IMR-90 (cell line): ENCODE results near the gene PADI2. TPM values are rescaled to one million over a fixed set of nuclear protein-coding genes. Genes with fewer than 3 reads are reported as not detected.

ENCODE experiments used
- ATAC-seq: fragments of 200-7000 bp; cut with Tn5 transposase; 2 replicates; pipeline ENCODE4 v1.9.1; 2020; ENCODE audit warnings: low read depth, mild to moderate bottlenecking, moderate library complexity
- BruUV-seq: library from RNA; stranded (reverse); fragments of 400-500 nt; replicated peaks from 2 replicates; lab custom pipeline; 2021; lab: Mats Ljungman, UMichigan
- CTCF ChIA-PET: fragments of 300-600 bp; formaldehyde crosslinking; extraction: SDS; loops from one replicate; lab custom pipeline; 2021; ENCODE audit warnings: antibody characterized with exemption; lab: Yijun Ruan, JAX
- POLR2A ChIA-PET: fragments of 300-600 bp; sonication (Branson Sonifier 250); formaldehyde crosslinking; loops from one replicate; lab custom pipeline; 2022; ENCODE audit warnings: antibody characterized with exemption; ENCODE audit not compliant: unreplicated experiment; lab: Charles Lee
- DNase-seq: peaks from one replicate; pipeline ENCODE4 v3.0.0; 2013
- H2AFZ ChIP-seq: replicated peaks from 2 replicates; pipeline ENCODE3; 2013; ENCODE audit warnings: low read length, mild to moderate bottlenecking; ENCODE audit not compliant: poor library complexity
- H2AK5ac ChIP-seq: 2 replicates; pipeline ENCODE4 v1.6.1; 2013; ENCODE audit warnings: low read depth, low read length, inconsistent platforms
- H2AK9ac ChIP-seq: replicated peaks from 2 replicates; pipeline ENCODE3; 2013; ENCODE audit warnings: mild to moderate bottlenecking, low read depth, low read length, moderate library complexity; ENCODE audit not compliant: poor library complexity
- H2BK120ac ChIP-seq: 2 replicates; pipeline ENCODE4 v1.6.1; 2013; ENCODE audit warnings: low read depth, low read length, inconsistent platforms
- H2BK15ac ChIP-seq: 3 replicates; pipeline ENCODE4 v1.6.1; 2013; ENCODE audit warnings: low read depth, low read length, inconsistent platforms
- H2BK20ac ChIP-seq: 2 replicates; pipeline ENCODE4 v1.6.1; 2013; ENCODE audit warnings: low read depth, mild to moderate bottlenecking, inconsistent platforms, low read length, moderate library complexity
- H2BK5ac ChIP-seq: 2 replicates; pipeline ENCODE4 v1.6.1; 2013; ENCODE audit warnings: mild to moderate bottlenecking, low read depth, low read length, inconsistent platforms; ENCODE audit not compliant: poor library complexity, severe bottlenecking
- H3K14ac ChIP-seq: replicated peaks from 2 replicates; pipeline ENCODE4 v1.6.1; 2013; ENCODE audit warnings: low read depth, low read length, inconsistent platforms
- H3K18ac ChIP-seq: 2 replicates; pipeline ENCODE4 v1.6.1; 2013; ENCODE audit warnings: low read depth, low read length, control low read depth
- H3K23ac ChIP-seq: 2 replicates; pipeline ENCODE4 v1.6.1; 2013; ENCODE audit warnings: low read depth, low read length, inconsistent platforms
- H3K27ac ChIP-seq: 2 replicates; pipeline ENCODE4 v1.5.1; 2013; ENCODE audit warnings: mild to moderate bottlenecking, control low read depth, low read length; ENCODE audit not compliant: insufficient read depth
- H3K27me3 ChIP-seq: 2 replicates; pipeline ENCODE4 v1.6.1; 2013; ENCODE audit warnings: low read length; ENCODE audit not compliant: control insufficient read depth, insufficient read depth
- H3K36me3 ChIP-seq: 2 replicates; pipeline ENCODE4 v1.6.1; 2013; ENCODE audit warnings: low read length, mixed read lengths; ENCODE audit not compliant: control insufficient read depth, insufficient read depth
- H3K4ac ChIP-seq: 2 replicates; pipeline ENCODE4 v1.6.1; 2013; ENCODE audit warnings: low read depth, low read length, inconsistent platforms
- H3K4me1 ChIP-seq: 2 replicates; pipeline ENCODE4 v1.6.1; 2013; ENCODE audit warnings: low read length, mixed read lengths; ENCODE audit not compliant: control insufficient read depth, insufficient read depth
- H3K4me2 ChIP-seq: 2 replicates; pipeline ENCODE4 v1.6.1; 2013; ENCODE audit warnings: low read depth, mild to moderate bottlenecking, control low read depth, low read length, moderate library complexity
- H3K4me3 ChIP-seq: 2 replicates; pipeline ENCODE4 v1.5.1; 2013; ENCODE audit warnings: low read depth, mild to moderate bottlenecking, control low read depth, low read length, moderate library complexity; ENCODE audit not compliant: insufficient read depth
- H3K56ac ChIP-seq: 2 replicates; pipeline ENCODE4 v1.6.1; 2013; ENCODE audit warnings: low read length, inconsistent platforms; ENCODE audit not compliant: insufficient read depth; ENCODE audit errors: extremely low read depth
- H3K79me1 ChIP-seq, 2 experiments: 2 replicates each; pipeline ENCODE4 v1.6.1; 2013; ENCODE audit warnings: low read length in 2 of 2, inconsistent platforms in 1 of 2, low read depth in 1 of 2
- H3K9ac ChIP-seq: 2 replicates; pipeline ENCODE4 v1.6.1; 2013; ENCODE audit warnings: low read depth, low read length, control low read depth
- H3K9me1 ChIP-seq: 2 replicates; pipeline ENCODE4 v1.6.1; 2013; ENCODE audit warnings: low read length, inconsistent platforms; ENCODE audit not compliant: insufficient read depth
- H3K9me3 ChIP-seq: 2 replicates; pipeline ENCODE4 v1.6.1; 2013; ENCODE audit warnings: low read length; ENCODE audit not compliant: control insufficient read depth, insufficient read depth
- H4K20me1 ChIP-seq: 2 replicates; pipeline ENCODE4 v1.6.1; 2013; ENCODE audit warnings: low read length, inconsistent platforms; ENCODE audit not compliant: insufficient read depth
- H4K5ac ChIP-seq: 2 replicates; pipeline ENCODE4 v1.6.1; 2013; ENCODE audit warnings: mild to moderate bottlenecking, low read depth, low read length, control low read depth
- H4K8ac ChIP-seq, 2 experiments: 2 replicates each; pipeline ENCODE4 v1.6.1; 2013; ENCODE audit warnings: low read depth in 2 of 2, low read length in 2 of 2, control low read depth in 1 of 2, inconsistent platforms in 1 of 2
- H4K91ac ChIP-seq: 2 replicates; pipeline ENCODE4 v1.6.1; 2013; ENCODE audit warnings: low read depth, low read length, inconsistent platforms; ENCODE audit not compliant: insufficient read depth
- MXI1 ChIP-seq: IDR thresholded peaks from 2 replicates; pipeline ENCODE4 v1.6.1; 2012; ENCODE audit warnings: low read depth, mild to moderate bottlenecking, low read length, moderate library complexity, borderline replicate concordance
- RFX5 ChIP-seq: IDR thresholded peaks from 2 replicates; pipeline ENCODE4 v1.8.0; 2012; ENCODE audit warnings: low read depth, mild to moderate bottlenecking, low read length, moderate library complexity
- WGBS, 2 experiments: methylation state at CpG; one replicate each; pipeline versions ENCODE4 v1.1.5 to v1.1.7; 2013; ENCODE audit warnings: missing lambda C conversion rate in 2 of 2; ENCODE audit not compliant: insufficient read length in 1 of 2; ENCODE audit errors: extremely low coverage in 2 of 2; 5-methylcytosine and 5-hydroxymethylcytosine counted together
- dilution Hi-C: fragments of 300-500 bp; cut with HindIII; formaldehyde crosslinking; loops from one replicate; pipeline ENCODE4 v1.14.3; 2018; ENCODE audit warnings: low sequenced_read_pairs; ENCODE audit not compliant: unreplicated experiment
- in situ Hi-C: fragments of 300-500 bp; cut with MboI; formaldehyde crosslinking; loops from 3 replicates; pipeline ENCODE4 v1.14.3; 2019; ENCODE audit warnings: low sequenced_read_pairs, inconsistent platforms, mixed read lengths
- intact Hi-C: fragments of 100-400 bp; cut with micrococcal nuclease; formaldehyde crosslinking; loops from 2 replicates; pipeline ENCODE4 v1.10.0; 2022
- polyA plus RNA-seq, 3 experiments: library from polyadenylated mRNA; depleted of rRNA; stranded (reverse); fragments of >200 nt; gene quantifications; 2 replicates each; pipeline ENCODE4 v1.2.3, GENCODE V29; 2012; ENCODE audit warnings: low replicate concordance in 1 of 3
- total RNA-seq: library from RNA; depleted of rRNA; stranded (reverse); fragments of >200 nt; gene quantifications from 2 replicates; pipeline ENCODE4 v1.2.3, GENCODE V29; 2012

The PADI2 gene
- total and polyA plus RNA-seq, 2 of the 4 experiments (the other 2 are of a cell fraction), result not detected

DNA sequence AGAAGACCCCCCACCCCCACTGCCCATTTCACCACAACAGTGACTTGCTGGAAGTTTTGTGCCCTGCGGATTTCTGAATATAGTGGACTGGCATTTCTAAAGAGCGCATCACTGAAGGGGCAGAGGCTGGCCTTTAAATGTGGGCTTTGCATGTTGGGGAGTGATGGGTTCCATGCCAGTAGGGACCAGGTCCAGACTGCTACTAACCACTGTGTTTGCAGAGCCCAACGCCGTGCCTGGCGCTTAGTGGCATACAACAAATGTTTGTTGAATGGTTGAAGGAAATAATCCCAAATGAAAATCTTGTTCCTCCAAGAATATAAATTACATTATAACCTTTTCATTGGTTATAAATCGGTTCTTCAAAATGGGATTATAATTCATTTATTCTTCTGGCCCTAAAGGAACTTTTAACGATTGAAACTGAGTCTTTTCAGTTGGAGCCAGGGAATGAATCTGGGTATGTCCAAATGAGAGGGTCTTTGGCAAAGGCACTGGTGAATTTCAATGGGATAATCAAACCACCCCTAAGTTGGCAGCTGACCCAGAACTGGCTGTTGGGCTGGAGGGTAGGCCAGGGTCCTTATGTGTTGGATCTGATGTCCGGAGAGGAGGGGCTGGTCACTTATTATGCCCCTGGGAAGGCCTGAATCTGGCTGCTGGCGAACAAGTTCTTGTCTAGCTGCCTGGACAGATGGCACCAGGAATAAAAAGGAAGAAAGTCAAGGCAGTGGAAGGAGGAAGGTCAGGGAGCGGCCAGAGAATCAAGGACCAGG is 51.6 kb downstream of the PADI2 start:
- no peak overlapping the region for H2AK5ac ChIP-seq
- no peak for TF ChIP-seq RFX5
- no peak for TF ChIP-seq MXI1
- no peak for ATAC-seq
- no peak overlapping the region for H3K27ac ChIP-seq
- no peaks in the 10 kb centered on the region for H3K4me1 ChIP-seq
- CTCF ChIA-PET, result no interaction called here
- H2BK120ac ChIP-seq, result no peak overlapping the region
- peaks cover 23% of the 10 kb centered on the region; the same call in 1 of the 2 replicates for H3K27me3 ChIP-seq
- no peak overlapping the region for H2BK20ac ChIP-seq
- POLR2A ChIA-PET, result no interaction called here
- no peaks in the 10 kb centered on the region for H4K20me1 ChIP-seq
- H3K9ac ChIP-seq, result no peak overlapping the region
- H2AFZ ChIP-seq, result no peak overlapping the region
- H4K91ac ChIP-seq, result no peak overlapping the region
- dilution Hi-C loops, result no loop called here
- H3K9me1 ChIP-seq, result no peaks in the 10 kb centered on the region
- no TSS peak for BruUV-seq
- no peaks in the 10 kb centered on the region for H3K79me1 ChIP-seq
- no peak overlapping the region for H3K56ac ChIP-seq
- H2BK15ac ChIP-seq, result no peak overlapping the region
- no peak overlapping the region for H3K4me2 ChIP-seq
- no peak overlapping the region for H3K23ac ChIP-seq
- no peak for DNase-seq
- intact Hi-C loops, result no loop called here
- no peaks in the 10 kb centered on the region for H3K36me3 ChIP-seq
- no peak overlapping the region for H2BK5ac ChIP-seq
- no peak overlapping the region for H3K18ac ChIP-seq
- no peak overlapping the region for H2AK9ac ChIP-seq
- H3K14ac ChIP-seq, result no peak overlapping the region
- no peak overlapping the region for H4K5ac ChIP-seq
- in situ Hi-C loops, result no loop called here
- no peak overlapping the region for H3K4me3 ChIP-seq
- no peak overlapping the region for H3K4ac ChIP-seq
- peaks cover 8% of the 10 kb centered on the region for H3K9me3 ChIP-seq
- no peak overlapping the region for H4K8ac ChIP-seq
- WGBS, 2 experiments, result 31% methylated on average over 2 of the region's 10 CpGs; no CpG with 5 or more reads in 1 of the 2 experiments
